ENCODE results near the gene ACVR1B.

Gene ACVR1B

DNA sequence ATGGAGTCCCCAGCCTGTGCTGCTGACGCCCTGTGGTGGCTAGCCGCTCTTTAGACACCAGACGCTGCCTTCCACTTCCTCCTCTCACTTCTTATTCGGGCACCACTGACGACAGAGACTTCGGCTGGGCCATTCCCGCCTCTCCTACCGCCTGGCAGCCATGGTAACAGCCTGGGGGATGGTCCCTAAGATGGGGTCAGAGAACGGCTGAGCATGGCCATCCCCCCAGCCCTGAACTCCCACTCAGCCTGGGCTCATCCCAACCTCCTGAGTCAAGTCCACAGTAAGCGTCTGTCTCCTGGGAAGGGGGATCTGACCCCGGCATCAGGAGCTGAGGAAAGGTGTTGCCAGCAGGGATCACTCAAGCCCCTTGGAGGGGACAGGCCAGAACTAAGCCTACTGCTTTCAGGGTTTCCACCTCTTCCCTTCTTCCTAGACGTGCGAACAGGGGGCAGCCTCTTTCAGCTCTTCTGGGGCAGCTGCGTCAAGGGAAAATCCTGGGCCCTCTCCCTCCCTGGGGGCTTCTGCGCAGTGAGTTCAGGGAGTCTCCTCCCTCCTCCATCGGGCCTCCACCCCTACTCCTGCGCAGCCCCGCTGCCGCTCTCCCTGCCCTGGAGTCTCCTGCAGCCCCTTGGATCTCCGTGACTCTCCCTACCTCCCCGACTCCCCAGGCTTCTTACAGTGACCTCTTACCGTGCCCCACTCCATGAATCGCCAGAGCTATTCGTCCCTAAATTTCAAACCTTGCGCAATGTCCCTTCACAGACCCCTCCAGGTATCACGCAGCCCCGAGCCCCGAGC is 54.6 kb downstream of the ACVR1B start:
- DNase-seq = peak; percentile 51

DNA sequence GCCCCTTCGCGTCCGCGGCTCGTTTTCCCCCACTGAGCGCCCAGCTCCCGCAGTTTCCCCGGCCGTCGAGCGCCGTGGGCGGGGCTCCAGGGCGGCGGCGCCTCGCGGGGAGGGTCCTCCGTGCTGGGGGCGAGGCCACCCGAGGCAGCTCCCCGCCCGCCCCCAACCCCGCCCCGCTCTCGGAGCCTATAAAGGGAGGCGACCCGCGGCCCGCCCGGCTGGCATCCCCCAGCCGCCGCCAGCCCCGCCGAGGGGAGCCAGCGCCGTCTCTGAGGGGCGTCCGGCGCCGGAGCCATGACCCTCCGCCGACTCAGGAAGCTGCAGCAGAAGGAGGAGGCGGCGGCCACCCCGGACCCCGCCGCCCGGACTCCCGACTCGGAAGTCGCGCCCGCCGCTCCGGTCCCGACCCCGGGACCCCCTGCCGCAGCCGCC is 55.2 kb downstream of the ACVR1B start, which contains the start of gene TAMALIN:
Gene TAMALIN, plus strand, starts transcription at position 221 of the 432 bp plus-strand sequence. Its CDS starts 74 bp downstream, at position 295.
- peak; percentile 90 for DNase-seq

DNA sequence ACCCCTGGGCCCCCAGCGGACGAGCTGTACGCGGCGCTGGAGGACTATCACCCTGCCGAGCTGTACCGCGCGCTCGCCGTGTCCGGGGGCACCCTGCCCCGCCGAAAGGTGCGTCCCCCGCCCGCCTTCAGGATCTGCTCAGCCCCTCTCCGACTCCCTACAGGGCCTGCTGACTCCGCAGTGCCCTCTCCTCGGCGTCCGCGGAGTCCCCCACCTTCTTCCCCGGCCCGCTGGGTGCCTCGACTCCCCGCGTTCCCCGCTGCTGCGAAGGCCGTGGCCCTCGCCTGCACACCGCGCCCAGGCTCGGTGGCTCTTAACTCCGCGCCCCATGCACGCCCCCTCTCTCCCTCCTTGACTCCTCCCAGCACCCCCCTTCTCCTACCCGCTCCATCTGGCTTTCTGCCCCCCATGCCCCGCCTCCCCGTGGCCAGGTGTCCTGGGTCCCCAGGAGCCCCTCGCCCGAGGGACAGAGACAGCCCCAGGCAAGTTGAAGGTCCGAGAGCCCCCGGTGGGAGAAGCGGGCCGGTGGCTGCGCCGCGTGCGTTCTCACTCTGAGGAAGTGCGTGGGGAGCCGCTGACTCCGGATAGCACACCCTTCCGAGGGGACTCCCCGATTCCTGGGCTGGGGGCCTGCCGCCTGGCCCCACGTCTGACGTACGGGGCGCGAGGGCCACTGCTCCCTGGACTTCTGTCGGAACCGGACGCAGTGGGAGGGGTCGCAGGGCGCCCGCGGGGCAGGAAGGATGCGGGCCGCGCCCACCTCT is 55.8 kb downstream of the ACVR1B start:
- peak; percentile 62 for DNase-seq

DNA sequence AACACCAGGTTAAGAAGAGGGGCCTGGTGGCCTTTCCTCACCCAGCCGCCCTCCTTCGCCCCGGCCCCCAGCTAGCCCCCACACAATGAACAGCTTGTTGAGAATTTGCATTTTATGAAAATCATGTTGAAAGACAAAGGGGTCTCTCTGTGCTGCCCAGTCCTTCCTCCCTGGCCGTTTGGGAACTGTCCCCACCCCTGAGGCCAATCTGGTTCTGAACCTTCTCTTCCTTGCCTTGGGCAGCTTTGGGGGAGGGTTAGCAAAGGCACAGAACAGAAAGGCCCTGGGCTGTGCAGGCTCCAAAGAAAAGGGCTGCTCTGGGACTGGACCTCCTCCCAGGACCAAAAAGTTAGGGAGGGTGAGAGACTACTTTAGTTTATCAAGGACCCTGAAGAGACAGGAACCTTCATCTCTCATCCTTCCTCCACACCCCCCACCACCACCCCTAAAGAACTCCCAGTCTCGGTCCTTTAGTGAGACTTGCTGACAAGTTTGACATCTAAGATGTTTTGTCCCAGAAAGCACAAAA is 56.5 kb downstream of the ACVR1B start:
- DNase-seq = no peak

DNA sequence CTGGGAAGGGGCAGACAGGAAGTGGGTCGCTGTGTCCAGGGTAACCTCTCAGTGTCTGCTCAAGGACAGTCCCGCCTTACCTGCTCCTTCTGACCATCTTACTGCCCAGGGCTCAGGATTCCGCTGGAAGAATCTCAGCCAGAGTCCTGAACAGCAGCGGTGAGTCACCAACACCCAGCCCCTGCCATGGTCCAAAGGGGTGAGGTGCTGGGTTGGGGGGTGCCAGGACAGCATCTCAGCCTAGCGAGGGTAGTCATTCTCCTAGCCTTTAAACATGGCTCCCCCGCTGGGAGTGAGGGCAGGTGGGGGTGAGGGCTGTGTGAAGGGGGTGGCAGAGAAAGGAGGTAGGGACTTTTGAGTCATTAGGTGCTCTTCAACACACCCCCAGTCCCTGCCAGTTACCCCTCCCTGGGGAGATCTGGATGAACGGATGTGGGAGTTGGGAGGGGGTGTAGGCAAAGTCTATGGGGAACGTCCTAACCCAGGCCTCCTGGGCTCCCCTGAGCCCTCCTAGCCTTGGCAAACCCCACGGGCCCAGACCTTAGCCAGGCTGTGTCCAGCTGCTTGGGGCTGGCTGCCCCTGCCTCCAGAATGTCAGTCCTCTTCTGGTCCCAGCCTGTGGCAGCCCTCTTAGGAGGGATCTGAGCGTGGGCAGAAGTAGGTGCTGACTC is 57.7 kb downstream of the ACVR1B start:
- DNase-seq = no peak

DNA sequence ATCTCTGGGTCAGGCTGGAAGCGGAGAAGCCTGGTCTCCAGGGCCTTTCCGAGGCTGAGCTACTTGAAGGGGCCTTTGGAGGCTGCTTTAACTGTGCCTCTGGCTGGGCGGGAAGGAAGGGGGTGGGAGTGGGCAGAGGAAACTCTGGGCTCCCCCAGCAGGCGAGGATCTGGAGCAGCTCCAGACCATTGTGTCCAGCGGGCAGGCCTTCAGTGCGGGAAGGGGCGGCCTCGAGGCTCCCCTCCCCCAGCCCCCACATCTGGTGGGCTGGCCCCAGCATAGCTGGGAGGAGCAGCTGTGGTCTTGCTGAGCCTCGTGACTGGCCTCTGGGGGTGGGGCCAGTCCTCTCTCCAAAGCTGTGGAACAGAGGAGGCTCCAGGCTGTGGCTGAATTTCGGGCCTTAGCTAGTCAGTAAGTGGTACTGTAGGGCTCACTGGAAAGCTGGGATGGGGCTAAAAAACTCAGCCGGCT is 58.7 kb downstream of the ACVR1B start:
- peak; percentile 97 for DNase-seq

DNA sequence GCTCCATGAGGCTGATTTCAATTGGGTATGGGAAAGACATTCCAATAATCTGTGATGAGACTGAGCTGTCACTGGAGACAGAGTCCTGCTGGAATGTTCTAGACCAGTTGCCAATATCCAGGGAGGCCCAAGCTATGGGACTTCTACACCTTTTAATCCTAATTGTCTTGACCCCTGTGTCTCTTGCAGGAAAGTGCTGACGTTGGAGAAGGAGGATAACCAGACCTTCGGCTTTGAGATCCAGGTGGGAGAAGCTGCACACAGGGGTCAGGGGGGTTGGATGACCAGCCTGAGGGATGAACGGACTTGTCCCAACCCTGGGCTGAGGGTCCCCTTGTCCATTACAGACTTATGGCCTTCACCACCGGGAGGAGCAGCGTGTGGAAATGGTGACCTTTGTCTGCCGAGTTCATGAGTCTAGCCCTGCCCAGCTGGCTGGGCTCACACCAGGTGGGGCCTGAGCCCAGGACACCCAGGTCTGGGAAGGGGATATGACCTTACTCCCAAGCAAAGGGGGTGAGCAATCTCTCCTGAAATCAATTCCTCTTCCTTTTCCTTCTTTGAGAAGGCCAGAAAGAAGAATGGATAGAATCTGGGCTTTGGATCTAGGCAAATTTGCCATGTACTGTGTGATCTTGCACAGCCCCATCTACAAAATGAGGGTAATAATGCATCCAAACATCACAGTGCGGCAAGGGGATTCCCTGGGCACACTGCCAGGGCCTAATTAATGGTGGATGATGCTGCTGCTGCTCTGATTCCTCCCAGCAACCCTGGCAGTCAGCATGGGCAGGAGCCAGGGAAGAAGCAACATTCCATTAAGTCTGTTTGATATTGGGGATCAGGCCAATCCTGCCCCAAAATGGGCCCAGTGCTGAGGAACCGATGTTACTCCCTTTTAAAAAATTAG is 59.4 kb downstream of the ACVR1B start:
- peak; percentile 31 for DNase-seq

DNA sequence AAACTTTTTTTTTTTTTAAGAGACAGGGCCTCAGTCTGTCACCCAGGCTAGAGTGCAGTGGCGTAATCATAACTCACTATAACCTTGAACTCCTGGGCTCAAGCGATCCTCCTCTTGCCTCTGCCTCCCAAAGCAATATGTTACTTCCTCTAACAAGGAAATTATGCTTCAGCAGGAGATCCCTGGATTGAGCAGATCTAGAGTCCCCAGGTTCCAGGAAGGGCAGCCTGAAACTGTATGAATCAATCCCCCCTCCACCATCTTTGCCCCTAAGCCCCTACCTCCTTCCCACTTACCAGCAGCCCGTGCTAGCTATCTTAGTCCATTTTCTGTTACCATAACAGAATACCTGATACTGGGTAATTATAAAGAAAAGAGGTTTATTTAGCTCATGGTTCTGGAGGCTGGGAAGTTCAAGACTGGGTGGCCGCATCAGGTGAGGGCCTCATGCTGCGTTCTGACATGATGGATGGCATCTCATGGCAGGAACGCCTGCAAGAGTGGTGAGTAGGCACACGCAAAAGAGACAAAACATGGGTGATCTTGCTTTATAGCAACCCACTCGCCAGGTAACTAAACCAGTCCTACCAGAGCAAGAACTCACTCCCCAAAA is 60.2 kb downstream of the ACVR1B start:
- no peak for DNase-seq

DNA sequence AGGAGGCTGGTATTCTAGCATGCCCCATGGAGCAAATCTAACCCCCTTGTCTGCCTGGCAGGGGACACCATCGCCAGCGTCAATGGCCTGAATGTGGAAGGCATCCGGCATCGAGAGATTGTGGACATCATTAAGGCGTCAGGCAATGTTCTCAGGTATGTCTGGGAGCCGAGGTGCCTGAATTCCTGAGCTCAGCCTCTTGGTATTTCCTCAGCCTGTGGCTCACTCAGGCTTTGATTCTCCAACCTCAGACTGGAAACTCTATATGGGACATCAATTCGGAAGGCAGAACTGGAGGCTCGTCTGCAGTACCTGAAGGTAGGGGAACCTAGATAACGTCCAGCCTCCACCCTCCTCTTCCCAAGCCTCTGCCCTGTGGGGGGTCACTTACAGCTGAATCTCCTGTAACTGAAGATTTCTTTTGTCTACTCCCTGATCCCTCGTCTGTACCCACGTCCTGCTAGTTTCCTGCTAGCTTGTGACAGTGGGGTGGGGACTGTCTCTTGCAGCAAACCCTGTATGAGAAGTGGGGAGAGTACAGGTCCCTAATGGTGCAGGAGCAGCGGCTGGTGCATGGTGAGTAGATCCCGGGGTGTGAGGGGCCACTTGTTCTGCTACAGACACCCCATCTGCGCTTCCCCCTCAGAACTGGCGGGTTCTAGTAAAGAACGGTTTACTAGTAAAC is 62.3 kb downstream of the ACVR1B start:
- DNase-seq = no peak

DNA sequence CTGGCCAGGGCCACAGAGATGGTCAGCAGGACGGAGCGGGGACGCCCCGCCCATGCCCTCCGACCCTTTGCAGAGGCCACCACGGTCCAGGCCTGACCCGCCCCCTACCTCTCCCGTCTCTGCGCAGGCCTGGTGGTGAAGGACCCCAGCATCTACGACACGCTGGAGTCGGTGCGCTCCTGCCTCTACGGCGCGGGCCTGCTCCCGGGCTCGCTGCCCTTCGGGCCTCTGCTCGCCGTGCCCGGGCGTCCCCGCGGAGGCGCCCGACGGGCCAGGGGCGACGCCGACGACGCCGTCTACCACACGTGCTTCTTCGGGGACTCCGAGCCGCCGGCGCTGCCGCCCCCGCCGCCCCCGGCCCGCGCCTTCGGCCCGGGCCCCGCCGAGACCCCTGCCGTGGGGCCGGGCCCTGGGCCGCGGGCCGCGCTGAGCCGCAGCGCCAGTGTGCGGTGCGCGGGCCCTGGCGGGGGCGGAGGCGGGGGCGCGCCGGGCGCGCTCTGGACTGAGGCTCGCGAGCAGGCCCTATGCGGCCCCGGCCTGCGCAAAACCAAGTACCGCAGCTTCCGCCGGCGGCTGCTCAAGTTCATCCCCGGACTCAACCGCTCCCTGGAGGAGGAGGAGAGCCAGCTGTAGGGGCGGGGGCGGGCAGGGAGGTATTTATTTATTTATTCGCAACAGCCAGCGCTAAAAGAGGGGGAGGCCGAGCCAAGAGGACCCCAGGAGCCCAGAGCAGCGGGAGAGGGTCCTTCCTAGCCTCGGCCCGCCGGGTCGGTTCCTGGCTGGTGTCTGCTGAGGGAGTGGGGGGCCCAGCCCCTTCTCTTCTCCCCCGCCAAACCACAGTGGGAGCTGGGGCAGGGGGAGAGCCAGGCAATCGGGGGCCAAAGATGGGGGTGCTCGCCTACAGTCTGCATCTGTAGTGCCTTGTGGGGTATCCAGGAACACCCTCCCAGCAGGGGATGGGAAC is 63.4 kb downstream of the ACVR1B start:
- peak; percentile 65 for DNase-seq

DNA sequence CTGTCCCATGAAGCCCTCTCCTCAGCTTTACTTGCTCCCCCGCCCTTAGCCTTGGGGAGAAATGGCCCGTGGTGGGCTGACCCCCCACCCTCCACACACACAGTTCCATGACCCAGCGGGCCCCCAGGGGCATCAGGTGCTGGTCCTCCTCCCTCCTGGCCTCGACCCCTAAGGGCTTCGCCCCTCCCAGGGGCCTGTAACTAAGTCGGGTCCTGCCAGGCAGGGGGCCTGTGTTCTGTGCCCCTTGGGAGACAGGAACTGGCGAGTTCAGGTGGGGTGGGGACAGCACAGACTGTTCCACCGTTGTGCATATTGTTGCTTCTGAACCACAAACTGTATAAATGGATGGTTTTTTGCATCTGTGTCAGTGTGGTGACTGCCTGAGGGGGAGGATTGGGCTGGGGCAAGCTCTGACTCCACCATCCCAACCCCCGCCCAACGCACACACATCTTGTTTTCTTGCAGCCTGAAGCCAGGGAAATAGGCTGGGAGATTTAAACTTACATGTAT is 64.1 kb downstream of the ACVR1B start:
- DNase-seq = peak; percentile 47

DNA sequence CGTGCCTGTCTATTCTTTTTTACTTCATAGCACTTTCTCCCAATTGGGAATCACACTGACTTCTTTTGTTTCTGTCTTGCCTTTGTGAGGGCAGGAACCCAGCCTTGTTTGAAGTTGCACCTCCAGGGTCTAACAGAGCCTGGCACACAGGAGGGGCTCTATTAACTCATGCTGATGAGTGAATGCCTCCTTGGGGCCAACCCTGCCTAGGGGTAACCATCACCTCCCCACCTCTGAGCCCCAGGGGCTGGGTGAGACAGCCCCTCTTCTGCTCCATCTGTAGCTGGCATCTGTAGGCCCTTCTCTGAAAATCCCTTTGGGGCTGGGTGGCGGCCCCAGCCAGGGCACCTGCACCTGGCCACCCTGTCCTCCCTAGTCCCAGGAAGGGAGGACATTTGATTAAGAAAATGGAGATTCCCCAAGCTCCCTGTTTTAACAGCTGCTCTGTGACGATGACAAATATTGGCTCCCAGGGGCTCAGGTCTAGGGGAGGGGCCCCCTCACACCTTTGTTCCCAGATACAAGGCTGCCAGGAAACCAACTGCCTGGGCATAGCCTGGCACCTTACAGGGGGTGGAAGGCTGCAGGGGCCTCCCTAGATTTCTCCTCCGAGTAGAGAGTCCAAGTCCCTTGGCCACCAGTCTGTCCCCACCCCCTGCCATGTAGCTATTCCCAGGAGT is 67.1 kb downstream of the ACVR1B start:
- DNase-seq = no peak

DNA sequence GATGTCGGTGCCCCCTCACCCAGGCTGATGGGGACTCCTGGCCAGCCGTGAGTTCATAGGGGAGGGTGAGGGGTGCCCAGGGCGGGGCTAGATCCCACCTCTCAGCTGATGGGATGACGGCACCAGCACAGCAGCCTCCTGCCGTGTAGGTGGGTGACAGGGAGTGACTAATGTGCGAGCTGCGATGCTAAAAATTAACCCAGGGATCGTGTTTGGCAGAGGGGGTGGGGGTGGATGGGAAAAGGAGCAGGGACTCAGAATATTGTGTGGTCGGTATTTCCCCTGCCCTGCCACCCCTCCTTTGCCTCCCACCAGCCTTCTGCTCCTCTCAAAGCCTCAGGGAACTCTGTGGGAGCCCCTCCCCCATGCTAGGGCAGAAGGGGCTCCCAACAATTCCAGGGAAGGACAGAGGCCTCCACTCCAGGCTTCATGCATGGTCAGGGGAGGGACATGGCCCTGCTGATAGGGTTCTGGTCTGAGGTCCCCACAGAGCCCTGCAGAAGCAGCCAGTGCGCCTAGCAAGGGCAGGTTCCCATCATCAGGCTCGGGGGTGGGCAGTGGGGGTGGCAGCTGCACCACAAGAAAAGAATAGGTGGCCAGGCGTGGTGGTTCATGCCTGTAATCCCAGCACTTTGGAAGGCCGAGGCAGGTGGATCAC is 67.7 kb downstream of the ACVR1B start:
- DNase-seq = peak; percentile 17

DNA sequence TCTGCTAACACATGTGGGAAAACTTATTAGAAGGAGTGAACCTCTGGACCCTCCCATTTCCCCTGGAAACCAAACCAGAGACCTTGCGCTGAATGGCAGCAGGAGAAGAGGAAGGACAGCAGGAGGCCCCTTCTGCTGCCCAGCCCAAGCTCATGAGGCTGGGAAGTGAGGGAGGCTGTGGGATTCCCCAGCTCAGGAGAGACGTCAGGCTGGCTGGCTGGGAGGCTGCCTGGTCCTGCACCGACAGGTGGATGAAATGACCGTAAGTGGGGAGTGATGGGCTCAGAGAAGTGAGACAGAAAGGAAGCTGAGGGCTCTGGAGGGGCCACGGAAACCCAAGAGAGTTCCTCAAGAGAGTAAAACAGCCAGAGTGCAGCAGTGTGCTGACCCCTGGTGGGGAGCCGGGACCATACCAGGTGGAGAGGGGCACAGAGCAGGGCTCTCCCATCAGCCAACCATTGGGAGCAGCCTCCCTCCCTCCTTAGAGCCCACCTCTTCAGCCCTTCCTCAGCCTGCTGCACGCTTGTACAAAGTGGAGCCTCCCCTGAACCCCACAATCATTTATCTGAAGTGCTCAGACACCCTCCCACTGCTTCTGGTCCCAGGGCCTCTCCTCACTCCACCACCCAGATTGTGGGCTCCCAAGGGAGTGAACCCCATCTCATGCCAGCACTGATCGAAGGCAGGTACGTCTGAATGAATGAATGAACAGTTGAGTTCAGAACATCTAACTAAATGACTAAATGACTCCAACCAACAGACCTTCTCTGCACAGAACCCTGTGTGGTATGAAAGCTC is 69.2 kb downstream of the ACVR1B start:
- DNase-seq = peak; percentile 68

DNA sequence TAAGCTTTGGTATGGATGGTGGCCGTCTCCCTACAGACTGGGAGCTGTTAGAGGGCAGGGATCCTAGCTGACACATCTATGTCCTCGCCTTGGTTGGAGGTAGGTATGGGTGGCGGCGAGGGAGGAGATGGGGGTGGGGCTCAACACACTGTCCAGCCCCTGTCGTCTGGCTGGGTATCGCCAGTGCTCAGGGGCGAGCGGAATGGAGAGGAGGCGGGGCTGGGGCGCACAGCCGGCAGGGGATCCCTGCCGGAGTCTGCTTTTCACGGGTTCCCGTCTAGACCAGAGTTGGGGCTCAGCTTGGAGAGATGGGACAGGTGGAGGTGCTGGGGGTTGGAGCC is 71.3 kb downstream of the ACVR1B start:
- DNase-seq = no peak

DNA sequence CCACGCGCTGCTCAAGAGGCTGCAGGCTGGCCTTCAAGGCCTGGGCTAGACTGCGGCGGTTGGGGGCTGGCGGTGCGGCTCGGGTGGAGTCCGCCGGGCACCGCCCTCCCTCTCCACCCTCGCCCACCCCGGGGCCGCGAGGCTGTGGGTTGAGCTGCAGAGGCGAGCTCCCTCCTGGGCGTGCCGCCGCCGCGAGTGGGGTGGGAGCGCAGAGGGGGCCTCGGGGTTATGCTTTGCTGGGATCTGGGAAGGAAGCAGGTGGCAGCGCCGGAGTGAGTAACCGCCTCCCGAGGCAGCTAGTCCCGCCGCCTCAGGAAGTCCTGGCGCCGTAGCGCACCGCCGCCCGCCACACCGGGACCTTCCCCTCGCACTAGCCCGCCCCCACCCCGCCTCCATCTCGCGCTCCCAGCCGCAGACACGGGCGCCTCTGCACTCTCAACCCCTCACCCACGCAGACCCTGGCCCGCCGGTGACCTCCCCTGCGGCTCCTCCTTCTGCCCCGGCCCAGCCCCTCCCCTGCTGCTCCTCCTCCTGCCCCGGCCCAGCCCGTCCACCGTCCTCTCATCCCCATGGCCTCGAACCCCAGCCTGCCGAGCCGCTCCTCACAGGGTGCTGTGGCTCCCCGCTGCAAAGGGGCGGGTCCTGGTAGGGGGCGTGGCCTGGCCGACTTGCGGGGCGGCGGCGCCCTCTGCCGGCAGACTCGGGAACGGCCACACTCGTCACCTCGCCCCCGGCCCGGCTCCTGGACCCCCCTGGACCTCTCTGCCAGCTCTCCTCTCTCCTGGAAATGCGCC is 71.9 kb downstream of the ACVR1B start:
- DNase-seq = peak; percentile 89

Measured in right hindlimb (tissue), 1 donor.